ENCODE data around the gene STEAP3.

Gene STEAP3

GRCh38 chr2:119197529-119198239, 25.9 kb upstream of the STEAP3 start:
- no peak for DNase-seq (ENCODE audit: low read depth)

- no peak for DNase-seq (ENCODE audit: low read depth)
Observed at GRCh38 chr2:119198240-119198840, 25.3 kb upstream of the STEAP3 start.

DNA sequence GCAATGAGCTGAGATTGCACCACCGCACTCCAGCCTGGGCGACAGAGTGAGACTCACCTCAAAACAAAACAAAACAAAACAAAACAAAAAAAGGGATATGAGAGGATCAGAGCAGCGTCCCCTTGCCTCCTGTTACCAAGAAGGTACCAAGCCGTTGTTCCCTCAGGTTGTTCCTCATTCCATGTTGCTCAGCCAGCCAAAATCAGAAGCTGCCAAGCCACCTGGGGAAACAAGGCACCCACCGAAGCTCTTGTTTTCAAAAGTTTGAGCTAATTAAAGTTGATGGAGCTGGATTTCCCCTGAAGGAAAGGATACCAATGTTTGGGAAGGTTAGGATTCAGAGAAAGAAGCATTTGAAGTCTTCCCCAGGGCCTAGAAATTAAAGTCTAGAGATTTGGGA, 21.8 kb upstream of the STEAP3 start:
- DNase-seq (ENCODE audit: low read depth) = no peak

- no peak for DNase-seq (ENCODE audit: low read depth)
Observed at GRCh38 chr2:119202610-119203310, 20.9 kb upstream of the STEAP3 start.

DNA sequence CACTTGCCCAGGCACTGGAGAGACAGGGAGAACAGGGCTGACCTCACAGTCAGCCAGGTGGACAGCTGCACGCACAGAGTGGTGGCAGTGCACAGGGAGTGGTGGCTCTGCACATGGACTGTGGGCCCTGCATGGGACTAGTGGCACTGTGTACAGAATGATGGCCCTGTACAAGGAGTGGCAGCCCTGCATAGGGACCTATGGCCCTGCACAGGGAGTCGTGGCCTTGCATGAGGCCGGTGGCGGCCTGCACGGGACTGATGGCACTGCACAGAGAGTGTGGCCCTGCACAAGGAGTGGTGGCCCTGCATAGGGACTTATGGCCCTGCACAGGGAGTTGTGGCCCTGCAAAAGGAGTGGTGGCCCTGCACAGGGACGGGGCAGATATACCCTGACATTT, 19.1 kb upstream of the STEAP3 start:
- no peak for DNase-seq (ENCODE audit: low read depth)

- no peak for DNase-seq (ENCODE audit: low read depth)
Observed at GRCh38 chr2:119205001-119205706, 18.5 kb upstream of the STEAP3 start.

DNA sequence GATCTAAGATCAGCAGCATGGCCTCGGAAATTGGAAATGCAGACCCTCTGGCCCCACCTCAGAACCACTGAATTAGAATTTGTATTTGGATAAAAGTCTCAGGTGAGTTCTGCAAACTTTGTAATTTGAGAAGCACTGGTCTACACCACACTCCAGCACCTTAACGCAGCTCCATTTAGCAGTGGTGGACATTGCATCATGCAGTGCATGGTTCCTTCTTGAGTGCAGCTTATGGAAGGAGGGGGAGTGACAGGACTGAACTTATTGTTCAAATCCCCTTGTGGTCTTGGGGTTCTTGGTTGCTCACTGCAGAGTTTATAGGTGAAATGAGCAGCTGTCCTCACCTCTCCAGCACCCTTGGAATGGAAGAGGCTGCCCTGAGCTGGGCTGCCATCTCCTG, 17.4 kb upstream of the STEAP3 start:
- DNase-seq (ENCODE audit: low read depth) = no peak

DNA sequence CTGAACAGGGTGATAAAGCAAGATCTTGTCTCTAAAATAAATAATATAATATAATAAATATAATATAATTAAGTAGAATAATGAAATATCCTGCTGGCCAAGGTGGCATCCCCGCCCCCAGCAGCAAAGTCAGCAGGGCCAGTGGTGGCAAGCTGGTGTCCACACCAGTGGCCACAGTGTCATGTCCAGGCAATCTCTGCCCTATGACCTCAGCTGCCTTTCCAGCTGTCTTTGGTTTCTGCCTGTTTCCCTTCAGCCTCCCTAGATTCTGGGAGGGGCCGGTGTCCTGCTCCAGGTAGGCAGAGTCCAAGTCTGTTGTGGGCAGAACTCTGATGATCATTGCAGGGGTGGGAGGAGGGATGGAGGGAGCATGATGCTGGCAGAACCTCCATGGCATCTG, 16.2 kb upstream of the STEAP3 start:
- DNase-seq (ENCODE audit: low read depth) = no peak

- DNase-seq (ENCODE audit: low read depth) = no peak
Observed at GRCh38 chr2:119208791-119209203, 14.8 kb upstream of the STEAP3 start.

DNA sequence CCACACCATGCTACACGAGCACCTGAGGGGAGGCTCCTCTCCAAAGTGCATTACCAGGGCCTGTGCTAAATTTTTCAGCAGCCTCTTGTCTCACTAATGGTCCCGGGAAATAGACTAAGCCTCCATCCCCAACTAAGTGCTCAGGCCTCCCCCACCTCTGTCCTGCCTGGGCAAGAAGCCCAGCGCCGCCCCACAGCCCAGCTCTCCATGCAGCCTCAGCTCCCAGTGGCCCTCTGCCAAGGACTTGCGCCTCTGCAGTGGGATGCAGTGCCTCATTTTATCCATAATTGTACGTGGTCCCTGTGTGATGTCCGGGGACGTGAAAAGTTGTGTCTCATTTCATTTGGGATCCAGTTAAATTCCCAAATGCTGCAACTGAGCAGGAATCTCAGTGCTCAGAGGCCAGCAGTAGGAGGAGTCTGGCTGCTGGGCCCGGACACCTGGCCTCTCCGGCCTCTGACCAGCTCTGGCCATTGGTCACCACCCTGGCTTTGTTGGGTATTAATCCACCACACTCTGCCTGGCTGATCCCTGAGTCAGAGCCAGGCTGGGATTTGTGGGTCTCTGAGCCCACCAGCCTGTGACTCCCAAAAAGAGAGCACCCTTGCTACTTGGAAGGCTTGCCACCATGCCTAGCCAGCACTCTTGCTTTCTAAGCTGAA, 11.4 kb upstream of the STEAP3 start:
- DNase-seq (ENCODE audit: low read depth) = no peak

DNA sequence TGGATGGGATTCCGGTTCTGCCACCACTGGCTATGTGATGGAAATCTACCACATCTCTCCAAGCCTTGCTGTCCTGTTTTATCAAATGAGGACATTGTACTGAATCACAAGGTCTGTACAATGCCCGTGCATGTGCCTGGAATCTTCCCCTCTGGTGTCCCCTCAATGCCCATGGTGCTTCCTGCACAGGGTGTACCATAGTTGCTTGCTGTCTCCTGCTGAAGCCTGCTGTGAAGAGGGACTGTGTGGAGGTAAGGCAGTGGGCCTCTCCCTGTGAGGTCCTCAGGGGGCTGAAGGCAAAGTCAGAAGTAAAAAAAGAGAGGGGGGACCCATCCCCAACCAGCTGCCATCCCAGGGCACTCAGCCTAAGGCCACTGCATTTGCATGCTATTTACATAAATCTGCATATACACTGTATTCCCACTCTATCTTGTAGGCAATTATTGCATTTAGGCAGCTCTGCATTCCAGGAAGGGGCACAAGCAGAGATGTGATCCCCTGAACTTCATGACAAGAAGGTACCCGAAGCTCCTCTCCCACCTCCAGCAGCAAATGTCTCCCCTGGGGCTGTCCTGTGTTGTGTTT, 9.1 kb upstream of the STEAP3 start:
- DNase-seq (ENCODE audit: low read depth) = no peak

- no peak for DNase-seq (ENCODE audit: low read depth)
Observed at GRCh38 chr2:119216994-119217393, 6.6 kb upstream of the STEAP3 start.

GRCh38 chr2:119218478-119219064, 5.1 kb upstream of the STEAP3 start:
- DNase-seq (ENCODE audit: low read depth) = no peak

GRCh38 chr2:119219873-119220272, 3.8 kb upstream of the STEAP3 start:
- DNase-seq (ENCODE audit: low read depth) = no peak

DNA sequence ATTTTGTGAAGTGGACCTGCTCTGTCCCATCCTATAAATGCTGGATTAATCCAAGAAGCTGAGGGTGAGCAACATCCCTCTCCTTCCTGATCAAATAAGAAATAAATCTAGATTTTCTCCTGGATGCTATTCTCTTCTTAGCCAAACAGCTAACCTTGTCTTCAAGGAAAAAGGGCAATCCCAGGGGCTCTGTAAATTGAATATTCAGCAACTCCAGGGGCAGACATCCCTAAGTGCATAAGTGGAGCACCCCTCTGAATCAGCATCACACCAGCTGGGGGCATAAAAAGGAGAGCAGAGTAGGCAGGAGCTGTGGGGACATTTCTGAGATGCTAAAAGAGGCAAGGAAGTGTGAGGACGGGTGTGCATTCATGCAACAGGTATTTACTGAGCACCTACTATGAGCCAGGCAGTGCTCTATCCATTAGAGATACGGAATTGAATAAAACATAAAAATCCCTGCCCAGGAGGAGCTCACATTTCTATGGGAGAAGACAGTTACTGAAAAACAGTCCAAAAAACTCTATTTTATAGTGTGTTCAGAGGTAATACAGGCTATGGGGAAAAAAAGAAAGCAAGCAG, 2.8 kb upstream of the STEAP3 start:
- DNase-seq (ENCODE audit: low read depth) = no peak

DNA sequence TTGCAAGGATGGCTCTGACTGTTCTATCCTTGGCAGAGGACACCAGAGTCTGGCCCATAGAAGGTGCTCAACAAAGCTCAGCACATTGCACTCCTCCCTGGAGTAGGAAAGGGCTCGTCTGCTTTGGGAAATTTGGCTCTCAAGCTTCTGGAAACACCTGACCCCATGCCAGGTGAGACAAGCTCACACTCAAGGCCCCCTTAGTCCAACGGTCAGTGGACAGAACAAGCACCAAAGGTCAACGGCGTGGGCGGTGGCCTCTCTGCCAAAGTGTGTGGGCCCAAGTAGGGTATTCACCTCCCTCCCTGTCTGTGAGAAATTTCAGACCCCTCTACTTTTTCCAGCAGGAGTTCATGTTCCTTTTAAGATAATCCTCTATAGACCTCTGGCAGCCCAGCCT, 2.0 kb upstream of the STEAP3 start:
- DNase-seq (ENCODE audit: low read depth) = no peak

GRCh38 chr2:119222213-119222612, 1.4 kb upstream of the STEAP3 start:
- no peak for DNase-seq (ENCODE audit: low read depth)

DNA sequence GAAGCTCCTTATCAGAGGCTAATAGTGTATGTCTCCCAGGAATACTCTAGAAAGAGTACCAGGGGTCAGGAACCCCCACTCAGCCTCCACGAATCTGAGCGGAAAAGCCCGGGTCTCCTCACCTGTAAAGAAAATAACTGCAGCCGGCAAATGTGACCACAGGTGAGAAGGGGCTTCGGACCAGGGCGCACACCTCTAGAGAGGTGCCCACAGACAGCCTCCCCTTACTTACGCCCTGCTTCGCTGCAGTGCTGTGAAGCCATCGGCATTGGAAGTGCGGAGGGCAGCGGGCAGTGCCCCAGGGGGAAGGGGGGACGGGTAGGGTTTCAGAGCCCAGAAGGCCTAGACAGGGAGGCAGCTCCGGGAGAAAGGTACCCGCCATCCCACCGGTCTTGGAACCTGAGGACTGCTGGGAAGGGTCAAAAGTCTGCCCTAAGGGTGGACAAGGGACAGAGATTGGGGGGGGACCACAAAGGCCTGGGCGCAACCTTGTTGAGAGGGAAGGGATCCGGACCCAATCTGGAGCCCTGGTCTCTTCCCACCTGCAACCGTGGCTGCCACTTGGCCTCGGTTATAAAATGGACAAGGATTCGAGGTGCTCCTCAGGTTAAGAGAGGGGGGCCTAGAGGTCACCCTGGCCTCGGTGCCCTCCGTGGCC, 642 bp upstream of the STEAP3 start:
- DNase-seq (ENCODE audit: low read depth) = no peak

- DNase-seq (ENCODE audit: low read depth) = no peak
Observed at GRCh38 chr2:119224391-119225104, 914 bp downstream of the STEAP3 start.
